ENCODE results near the gene TSC22D3. TPM values are rescaled to one million over a fixed set of nuclear protein-coding genes. Genes with fewer than 3 reads are reported as not detected.

TSC22D3 gene
- total RNA-seq, 2 donors from 2014 or later, result 144 to 147 TPM

DNA sequence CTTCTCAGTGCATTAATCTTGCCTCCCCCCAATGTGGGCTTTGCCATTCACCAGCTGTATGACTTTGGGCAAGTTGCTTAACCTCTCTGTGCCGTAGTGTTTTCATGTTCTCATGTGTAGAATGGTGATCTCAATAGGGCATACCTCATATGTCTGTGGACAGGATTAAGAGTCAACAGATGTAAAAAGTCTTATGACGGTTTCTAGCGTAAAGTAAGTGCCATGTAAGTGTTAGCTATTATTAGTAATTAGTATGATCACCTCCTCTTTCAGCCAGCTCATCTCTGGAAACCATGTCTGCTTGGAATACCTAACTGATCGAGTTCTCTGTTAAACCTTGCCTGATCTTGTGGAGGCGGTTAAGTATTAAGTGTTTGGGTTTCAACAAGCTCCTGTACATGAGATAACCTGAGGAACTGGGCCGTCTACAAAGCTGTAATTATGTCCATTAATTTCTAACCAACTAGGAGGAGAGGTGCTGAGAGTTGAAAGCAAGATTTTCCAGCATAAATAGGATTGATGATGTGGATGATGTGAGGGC, 66.3 kb downstream of the TSC22D3 start:
- no peaks in the 10 kb centered on the region for H3K9me3 ChIP-seq
- no peak for DNase-seq
- no peak overlapping the region for H3K4me3 ChIP-seq
- H3K36me3 ChIP-seq (replicated peaks in 1 of 2; ENCODE audit: insufficient read depth in 1 of 2, low read depth in 2 of 2), result no peaks in the 10 kb centered on the region
- H3K4me1 ChIP-seq, result peaks cover 33% of the 10 kb centered on the region
- no peaks in the 10 kb centered on the region for H3K27me3 ChIP-seq
- H3K27ac ChIP-seq, result no peak overlapping the region
- no peak for ATAC-seq
- WGBS, 2 donors, result 81 to 87% methylated on average over 6 of the region's 6 CpGs
- no peak for TF ChIP-seq POLR2A (IDR thresholded peaks at IDR 0.05)
- TF ChIP-seq, protein P1, sequence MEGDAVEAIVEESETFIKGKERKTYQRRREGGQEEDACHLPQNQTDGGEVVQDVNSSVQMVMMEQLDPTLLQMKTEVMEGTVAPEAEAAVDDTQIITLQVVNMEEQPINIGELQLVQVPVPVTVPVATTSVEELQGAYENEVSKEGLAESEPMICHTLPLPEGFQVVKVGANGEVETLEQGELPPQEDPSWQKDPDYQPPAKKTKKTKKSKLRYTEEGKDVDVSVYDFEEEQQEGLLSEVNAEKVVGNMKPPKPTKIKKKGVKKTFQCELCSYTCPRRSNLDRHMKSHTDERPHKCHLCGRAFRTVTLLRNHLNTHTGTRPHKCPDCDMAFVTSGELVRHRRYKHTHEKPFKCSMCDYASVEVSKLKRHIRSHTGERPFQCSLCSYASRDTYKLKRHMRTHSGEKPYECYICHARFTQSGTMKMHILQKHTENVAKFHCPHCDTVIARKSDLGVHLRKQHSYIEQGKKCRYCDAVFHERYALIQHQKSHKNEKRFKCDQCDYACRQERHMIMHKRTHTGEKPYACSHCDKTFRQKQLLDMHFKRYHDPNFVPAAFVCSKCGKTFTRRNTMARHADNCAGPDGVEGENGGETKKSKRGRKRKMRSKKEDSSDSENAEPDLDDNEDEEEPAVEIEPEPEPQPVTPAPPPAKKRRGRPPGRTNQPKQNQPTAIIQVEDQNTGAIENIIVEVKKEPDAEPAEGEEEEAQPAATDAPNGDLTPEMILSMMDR (IDR thresholded peaks at IDR 0.05), result no peak
- intact Hi-C loops (cut with DNase I), result no loop called here

DNA sequence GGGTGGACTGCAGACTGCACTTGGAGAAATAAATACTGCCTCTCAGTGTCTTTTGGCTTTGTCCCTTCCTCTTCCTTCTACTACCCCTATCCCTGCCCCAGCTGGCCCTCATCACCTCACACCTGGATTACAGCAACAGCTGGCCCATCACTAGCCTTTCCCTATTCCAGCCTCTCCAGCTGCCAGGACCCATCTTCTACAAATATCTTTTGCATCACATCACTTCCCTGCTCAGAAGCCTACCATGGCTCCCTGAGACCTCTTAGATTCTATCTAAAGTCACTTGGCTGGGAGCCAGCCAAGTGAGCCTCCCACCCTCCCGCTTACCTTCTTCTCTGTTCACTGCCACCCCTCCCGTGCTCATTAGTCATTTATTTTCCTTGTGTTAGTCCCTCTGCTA, 66.8 kb downstream of the TSC22D3 start:
- no peaks in the 10 kb centered on the region for H3K36me3 ChIP-seq (replicated peaks in 1 of 2; ENCODE audit: insufficient read depth in 1 of 2, low read depth in 2 of 2)
- DNase-seq, result no peak
- no peak overlapping the region for H3K27ac ChIP-seq
- no peak for TF ChIP-seq POLR2A (IDR thresholded peaks at IDR 0.05)
- TF ChIP-seq, protein P1 (IDR thresholded peaks at IDR 0.05), result no peak
- intact Hi-C loops (cut with DNase I), result no loop called here
- 83 to 88% methylated on average over 2 of the region's 2 CpGs for WGBS, 2 donors
- H3K9me3 ChIP-seq, result no peaks in the 10 kb centered on the region
- H3K4me3 ChIP-seq, result no peak overlapping the region
- ATAC-seq, result no peak
- no peaks in the 10 kb centered on the region for H3K27me3 ChIP-seq
- peaks cover 27% of the 10 kb centered on the region for H3K4me1 ChIP-seq

DNA sequence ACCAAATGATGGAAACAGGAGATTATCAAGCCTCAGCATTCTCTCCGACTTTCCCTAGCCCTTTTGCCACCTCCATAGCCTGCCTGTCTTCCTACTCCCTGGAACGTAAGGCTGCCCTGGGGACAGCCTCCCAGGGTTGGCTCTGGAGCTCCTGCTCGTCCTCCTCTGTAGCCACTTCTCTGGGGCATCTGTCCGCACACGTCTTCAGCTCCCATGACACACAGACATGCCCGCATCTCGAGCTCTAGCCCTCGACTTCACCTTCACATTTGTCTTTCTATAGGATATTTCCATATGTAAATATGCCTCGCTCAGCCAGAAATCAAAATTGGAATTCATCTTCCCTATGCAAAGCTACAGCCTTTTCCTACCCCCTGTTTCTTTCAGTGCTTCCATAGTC, 67.7 kb downstream of the TSC22D3 start:
- no peaks in the 10 kb centered on the region for H3K9me3 ChIP-seq
- WGBS, 2 donors, result 82 to 91% methylated on average over 8 to 9 of the region's 9 CpGs
- intact Hi-C loops (cut with DNase I), result no loop called here
- DNase-seq, result no peak
- H3K4me3 ChIP-seq, result no peak overlapping the region
- H3K27me3 ChIP-seq, result no peaks in the 10 kb centered on the region
- H3K4me1 ChIP-seq, result peaks cover 27% of the 10 kb centered on the region
- no peak for TF ChIP-seq POLR2A (IDR thresholded peaks at IDR 0.05)
- TF ChIP-seq, protein P1 (IDR thresholded peaks at IDR 0.05), result no peak
- H3K27ac ChIP-seq, result no peak overlapping the region
- ATAC-seq, result no peak
- H3K36me3 ChIP-seq (replicated peaks in 1 of 2; ENCODE audit: insufficient read depth in 1 of 2, low read depth in 2 of 2), result no peaks in the 10 kb centered on the region

DNA sequence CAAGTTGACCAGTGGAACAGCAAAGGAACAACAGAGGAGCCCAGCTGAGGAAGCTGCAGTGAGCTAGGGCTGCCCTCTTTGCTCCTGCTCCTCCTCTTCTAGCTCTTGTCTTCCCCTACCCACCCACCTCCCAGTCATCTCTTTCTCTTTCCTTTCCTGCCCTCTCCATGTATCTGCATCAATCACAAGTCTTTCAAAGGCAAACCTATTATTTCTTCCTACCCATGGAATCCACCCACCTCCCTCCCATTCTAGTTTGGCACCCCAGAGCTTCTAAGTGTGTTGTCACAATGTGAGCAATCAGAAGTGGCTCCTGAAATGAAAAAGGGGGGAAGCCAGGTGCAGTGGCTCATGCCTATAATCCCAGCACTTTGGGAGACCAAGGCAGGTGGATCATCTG, 69.3 kb downstream of the TSC22D3 start:
- Histone ChIP-seq H3K36me3 (replicated peaks in 1 of 2; ENCODE audit: insufficient read depth in 1 of 2, low read depth in 2 of 2) (no peaks in the 10 kb centered on the region), H3K4me3 (no peak overlapping the region), H3K9me3 (no peaks in the 10 kb centered on the region), H3K4me1 (peaks cover 12% of the 10 kb centered on the region), H3K27ac (no peak overlapping the region), H3K27me3 (no peaks in the 10 kb centered on the region)
- no peak for TF ChIP-seq POLR2A (IDR thresholded peaks at IDR 0.05)
- TF ChIP-seq, protein P1 (IDR thresholded peaks at IDR 0.05), result no peak
- no peak for DNase-seq
- ATAC-seq, result no peak
- intact Hi-C loops (cut with DNase I), result no loop called here

DNA sequence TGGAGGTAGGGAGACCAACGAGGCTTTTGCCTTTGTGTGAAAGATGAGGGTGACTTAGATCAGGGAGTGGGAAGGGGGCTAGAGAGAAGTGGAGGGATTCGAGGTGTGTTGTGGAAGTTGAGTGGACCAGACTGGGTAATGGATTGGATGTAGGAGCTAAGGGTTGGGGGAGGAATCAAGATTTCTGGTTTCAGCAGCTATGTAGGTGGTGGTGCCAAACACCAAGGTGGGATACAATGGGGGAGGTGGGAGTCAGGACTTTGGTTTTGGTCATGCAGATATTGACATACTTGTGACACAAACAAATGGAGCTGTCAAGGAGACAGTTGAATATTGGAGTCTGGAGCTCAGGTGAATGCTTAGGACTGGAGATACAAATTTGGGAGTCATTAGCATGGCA, 71.0 kb downstream of the TSC22D3 start:
- no peak for ATAC-seq
- Histone ChIP-seq H3K36me3 (replicated peaks in 1 of 2; ENCODE audit: insufficient read depth in 1 of 2, low read depth in 2 of 2) (no peaks in the 10 kb centered on the region), H3K4me3 (no peak overlapping the region), H3K27ac (no peak overlapping the region), H3K27me3 (no peaks in the 10 kb centered on the region), H3K9me3 (no peaks in the 10 kb centered on the region), H3K4me1 (peaks cover 13% of the 10 kb centered on the region)
- no peak for DNase-seq
- WGBS, 2 donors, result 68 to 81% methylated on average over 2 of the region's 2 CpGs
- intact Hi-C loops (cut with DNase I), result no loop called here
- no peak for TF ChIP-seq POLR2A (IDR thresholded peaks at IDR 0.05)
- TF ChIP-seq, protein P1 (IDR thresholded peaks at IDR 0.05), result no peak
